Activated CD4-positive, alpha-beta T cell treated with anti-CD3 and anti-CD28 coated beads for 24 hours (primary cell): ENCODE measurements around the gene WDR82.
A peak's percentile ranks its signal among the peaks of the same experiment; 100 is the strongest.

Experiments
- DNase-seq, 2 donors: peaks; one replicate each; pipeline ENCODE4 v3.0.0-alpha.2; 2020; ENCODE audit warnings: low read depth in 2 of 2

WDR82 gene

DNA sequence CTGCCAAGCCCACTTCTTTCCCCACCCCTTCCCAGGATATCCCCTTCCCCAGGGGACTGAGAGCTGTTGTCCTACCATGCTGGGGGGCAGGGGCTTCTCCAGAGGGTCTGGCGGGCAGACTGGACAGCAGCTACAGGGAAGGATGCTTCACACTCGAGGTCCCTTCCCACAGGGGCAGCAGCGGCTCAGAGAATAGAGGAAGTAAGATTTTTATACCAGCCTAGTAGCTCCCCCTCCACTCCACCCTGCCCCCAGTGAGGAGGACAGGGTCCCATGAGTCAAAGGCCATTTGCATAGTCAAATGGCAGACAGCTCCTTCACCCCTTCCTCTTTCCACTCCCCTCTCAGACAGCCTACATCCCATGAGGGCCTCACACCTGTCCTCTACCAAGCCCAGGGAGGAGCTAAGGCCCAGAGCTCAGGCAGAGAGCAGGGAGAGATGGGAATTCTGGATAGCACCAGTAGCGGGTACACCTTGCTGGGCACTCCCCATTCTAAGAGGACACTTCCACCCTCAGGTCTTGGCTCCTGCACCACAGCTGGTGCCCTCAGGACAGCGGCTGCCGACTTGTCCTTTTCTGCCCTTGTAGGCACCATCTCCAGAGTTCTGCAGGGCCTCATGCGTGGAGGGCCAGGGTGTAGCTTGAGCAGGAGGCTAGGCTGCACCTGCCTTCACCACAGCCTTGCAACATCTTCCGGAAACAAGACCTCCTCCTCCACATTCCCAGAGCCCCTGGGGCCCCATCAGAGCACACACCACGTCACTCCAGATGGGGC, 52.8 kb downstream of the WDR82 start, which contains the start of gene TLR9:
Gene TLR9 (minus strand): TSS at position 194 of the 777 bp plus-strand sequence. CDS start 116 bp downstream, at position 78.
- DNase-seq = no peak

DNA sequence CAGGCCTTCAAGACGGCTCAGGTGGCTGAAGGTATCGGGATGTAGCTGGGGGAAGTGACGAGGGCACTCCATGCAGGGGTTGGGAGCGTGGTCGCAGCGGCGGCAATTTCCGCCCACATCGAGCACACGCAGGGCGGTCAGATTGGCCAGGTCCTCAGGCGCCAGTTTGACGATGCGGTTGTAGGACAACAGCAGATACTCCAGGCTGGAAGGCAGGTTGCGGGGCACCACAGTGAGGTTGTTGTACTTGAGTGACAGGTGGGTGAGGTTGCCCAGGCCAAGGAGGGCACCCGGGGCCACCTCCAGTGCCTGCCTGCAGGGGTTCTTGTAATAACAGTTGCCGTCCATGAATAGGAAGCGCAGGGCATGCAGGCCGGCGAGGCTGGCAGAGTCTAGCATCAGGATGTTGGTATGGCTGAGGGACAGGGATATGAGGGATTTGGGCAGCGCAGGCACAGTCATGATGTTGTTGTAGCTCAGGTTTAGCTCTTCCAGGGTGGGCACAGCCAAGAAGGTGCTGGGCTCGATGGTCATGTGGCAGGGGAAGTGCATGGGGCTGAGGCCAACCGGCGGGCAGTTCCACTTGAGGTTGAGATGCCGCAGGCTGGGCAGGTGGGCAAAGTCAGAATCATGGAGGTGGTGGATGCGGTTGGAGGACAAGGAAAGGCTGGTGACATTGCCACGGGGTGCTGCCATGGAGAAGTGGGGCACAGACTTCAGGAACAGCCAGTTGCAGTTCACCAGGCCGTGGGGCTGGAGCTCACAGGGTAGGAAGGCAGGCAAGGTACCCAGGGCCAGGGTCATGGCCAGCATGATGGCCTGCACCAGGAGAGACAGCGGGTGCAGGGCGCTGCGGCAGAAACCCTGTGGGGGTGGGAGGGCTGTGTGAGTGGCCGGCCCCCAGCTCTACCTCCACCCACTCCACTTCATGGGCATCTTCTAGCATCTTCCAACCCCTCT, 54.7 kb downstream of the WDR82 start:
- no peak for DNase-seq

DNA sequence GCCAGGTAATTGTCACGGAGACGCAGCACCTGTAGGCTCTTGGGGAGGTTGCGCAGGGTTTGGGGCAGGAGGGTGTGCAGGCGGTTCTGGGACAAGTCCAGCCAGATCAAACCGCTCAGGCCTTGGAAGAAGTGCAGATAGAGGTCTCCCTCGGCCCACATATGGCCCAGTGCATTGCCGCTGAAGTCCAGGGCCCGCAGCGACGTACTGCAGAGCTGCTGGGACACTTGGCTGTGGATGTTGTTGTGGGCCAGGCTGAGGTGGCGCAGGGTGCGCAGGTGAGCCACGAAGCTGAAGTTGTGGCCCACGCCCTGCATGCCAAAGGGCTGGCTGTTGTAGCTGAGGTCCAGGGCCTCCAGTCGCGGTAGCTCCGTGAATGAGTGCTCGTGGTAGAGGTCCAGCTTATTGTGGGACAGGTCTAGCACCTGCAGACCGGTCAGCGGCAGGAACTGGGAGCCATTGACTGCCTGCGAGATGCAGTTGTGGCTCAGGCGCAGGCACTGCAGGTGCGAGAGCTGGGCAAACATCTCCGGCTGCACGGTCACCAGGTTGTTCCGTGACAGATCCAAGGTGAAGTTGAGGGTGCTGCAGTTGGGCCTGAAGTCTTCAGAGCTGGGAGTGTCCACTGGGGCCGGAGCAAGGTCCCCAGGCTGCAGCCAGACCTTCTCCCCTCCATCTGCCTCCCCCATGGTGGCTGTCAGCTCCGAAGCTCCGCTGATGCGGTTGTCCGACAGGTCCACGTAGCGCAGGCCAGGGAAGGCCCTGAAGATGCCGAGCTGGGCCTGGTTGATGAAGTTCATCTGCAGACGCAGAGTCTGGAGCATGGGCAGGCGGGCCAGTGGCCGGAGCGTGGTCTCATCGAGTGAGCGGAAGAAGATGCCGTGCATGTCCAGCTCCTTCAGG, 55.9 kb downstream of the WDR82 start:
- DNase-seq = no peak

DNA sequence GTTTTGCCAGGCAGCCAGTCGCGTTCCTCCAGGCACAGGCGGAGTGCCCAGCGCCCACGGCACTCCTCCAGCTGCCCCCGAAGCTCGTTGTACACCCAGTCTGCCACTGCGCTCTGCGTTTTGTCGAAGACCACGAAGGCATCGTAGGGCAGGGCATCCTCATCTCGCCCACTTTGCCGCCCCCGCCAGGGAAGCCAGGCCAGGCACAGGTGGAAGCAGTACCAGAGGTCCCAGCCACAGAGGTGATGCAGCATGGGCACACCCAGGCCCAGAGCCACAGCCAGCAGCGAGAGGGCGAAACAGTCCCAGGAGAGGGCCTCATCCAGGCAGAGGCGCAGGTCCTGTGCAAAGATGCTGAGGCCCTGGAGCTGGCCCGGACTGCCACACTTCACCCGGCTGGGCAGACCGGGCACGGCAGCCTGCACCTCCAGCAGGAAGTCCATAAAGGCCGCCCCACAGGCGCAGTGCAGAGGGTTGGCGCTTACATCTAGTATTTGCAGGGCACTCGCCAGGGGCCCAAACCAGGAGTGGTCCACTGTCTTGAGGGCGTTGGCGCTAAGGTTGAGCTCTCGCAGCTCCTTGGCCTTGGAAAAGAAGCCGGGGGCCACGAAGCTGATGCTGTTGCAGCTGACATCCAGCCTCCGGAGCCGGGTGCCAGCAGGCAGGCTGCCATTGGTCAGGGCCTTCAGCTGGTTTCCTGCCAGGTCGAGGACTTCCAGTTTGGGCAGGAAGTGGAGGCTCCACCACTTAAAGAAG, 56.7 kb downstream of the WDR82 start:
- DNase-seq = no peak

DNA sequence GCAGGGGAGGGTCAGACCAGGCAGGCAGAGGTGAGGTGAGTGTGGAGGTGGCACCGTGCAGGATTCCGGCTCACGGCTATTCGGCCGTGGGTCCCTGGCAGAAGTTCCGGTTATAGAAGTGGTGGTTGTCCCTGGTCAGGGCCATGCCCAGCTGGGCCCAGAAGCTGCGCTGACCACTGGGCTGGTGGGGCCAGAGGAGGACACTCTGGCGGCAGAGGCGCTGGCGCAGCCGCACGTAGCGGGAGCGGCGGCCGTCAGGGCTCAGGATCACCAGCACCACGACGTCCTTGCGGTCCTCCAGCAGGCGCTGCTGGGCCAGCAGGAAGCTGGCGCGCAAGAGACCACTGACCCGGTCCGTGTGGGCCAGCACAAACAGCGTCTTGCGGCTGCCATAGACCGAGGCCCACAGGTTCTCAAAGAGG, 57.3 kb downstream of the WDR82 start:
- no peak for DNase-seq

DNA sequence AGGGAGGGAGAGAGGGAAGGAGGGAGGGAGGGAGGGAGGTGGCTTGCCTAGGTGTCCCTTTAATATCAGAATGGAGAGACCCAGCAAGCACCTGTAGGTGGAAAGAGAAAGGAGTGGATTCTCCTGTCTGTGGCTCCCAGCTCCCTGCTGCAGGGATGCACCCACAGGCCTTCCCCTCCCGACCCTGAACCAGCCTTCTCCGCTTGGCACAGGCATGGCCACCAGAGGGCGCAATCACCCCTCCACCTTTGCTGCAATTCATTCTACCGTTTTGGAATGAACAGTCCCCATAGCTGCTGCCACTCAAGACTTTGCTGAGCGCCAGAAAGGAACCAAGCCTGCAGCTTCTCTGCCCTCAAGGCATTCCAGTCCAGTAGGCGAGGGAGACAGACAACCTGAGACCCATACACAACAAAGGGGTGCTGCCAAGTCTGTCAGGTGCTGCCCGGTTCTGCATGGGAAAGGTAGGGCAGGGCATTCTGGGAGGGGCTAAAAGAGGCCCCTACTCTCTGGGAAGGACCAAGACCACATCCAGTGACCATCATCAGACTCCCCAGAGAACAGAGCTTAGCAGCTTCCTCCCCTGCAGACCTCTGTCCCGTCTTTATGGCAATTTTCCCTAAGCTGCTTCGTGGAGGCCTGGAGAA, 57.9 kb downstream of the WDR82 start:
- peak; percentile 84 to 91 for DNase-seq

DNA sequence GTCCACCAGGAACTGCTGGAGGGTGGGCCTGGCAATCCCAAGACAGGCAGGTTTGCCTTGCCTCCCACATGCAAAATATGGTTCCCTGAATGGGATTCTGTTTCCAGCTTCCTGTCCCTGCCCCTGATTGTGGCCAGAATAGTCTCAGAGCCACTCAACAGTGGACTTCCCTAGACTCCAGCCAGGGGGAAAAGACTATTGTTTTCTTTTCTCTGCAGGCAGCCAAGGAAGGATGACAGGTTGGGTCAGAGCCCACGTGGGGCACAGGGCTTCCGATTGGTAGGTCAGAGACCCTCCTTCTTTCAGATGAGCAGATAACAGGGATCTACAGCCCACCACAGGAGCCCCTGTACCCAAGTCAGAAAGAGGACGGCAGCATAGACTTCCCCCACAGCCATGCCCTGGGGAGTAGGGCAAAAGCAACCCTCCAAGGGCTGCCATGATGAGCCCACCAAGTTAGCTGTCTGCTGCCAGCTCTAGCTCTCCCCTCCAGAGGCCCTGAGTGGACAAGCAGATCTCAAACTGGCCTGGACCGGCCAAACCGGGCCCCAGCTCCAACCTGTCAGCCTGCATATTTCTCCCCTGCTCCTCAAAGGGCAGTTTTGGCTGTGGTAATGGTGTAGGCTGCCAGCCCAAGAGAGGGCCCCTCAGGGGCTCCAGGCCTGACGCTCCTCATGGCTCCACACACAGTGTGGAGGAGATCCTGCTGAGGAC, 59.4 kb downstream of the WDR82 start:
- no peak for DNase-seq

DNA sequence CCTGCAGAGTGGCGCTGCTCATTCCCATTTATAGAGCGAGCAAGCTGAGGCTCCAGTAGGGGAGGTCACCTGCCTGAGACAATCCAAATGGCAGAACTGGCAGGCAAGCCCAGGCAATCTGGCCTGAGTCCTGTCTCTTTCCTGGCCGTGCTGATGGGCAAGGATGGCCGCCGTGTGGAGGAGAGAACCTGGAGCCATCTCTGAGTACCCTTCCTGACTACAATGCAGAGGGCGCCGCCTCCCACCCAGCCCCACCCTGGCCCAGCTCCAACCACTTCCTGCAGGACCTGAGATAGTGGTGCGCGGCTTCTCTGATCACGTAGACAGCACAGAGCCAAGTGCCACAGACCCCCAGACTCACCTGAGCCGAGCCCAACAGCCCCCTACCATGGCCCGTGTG, 60.0 kb downstream of the WDR82 start:
- no peak for DNase-seq

DNA sequence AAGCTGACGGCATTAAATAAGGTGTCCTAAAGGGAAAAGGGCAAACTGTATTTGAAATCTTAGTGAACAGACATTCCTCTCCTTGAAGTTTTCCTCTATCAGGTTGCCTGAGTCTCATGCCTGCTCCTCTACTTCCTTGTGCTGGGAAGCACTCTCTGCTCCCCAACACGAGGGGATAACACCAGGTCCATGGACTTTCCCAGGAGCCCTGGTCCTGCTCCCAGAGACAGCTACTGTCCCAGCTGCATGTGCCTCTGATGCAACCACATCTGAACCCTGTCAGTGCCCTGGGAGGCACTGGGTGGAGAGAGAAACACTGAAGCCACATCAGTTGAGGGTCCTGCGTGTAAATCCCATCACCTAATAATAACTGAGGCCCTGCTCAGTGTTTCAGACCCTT, 60.4 kb downstream of the WDR82 start:
- no peak for DNase-seq

DNA sequence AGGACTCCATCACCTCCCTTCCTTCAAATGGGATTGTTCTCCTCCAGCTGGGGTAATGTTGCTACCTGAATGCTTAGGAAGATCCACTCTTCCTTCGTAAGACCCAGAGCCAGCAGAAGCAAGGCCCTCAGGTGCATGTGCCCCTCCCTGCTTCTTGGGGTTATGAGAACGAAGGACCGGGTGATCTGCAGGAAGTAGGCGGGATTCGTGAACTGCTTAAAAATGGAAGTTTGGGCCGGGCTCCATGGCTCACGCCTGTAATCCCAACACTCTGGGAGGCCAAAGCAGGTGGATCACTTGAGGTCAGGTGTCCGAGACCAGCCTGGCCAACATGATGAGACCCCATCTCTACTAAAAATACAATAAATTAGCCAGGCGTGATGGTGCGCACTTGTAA, 61.0 kb downstream of the WDR82 start:
- no peak for DNase-seq

DNA sequence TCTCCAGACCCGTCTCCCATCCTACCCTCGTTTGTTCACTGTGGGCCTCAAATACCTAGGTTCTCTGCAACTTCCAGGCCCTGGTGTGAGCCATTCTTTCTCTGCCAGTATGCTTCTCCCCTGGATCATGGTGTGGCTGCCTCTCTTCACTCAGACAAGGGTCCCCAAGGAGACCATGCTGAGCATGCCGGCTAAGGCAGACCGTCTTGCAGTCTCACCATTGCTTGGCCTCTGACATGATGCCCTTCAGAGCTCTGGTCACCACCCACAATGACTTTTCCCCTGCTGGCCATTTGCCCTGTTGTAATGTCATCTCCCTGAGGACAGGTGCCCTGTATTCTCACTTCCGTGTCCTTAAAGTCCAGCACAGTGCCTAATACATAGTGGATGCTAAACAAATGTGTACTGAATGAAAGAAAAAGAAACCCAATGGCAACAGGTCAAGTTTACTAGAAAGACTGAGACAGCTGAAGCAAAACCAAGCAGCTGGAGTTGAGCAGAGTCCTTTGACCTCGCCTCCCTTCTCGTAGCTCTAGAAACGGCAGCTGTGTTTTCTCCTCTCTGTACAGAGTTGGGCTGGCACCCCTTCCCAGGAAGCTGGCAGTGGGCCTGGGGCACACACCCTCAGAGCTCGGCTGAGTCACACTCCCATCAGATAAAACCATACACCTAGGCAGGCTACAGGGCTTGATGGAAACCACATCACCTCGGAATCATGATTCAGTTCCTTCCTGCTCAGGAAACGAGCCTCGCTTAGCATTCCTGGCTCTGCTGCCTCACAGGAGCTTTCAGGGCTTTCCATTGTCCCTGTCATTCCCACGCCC, 61.7 kb downstream of the WDR82 start:
- DNase-seq = no peak

DNA sequence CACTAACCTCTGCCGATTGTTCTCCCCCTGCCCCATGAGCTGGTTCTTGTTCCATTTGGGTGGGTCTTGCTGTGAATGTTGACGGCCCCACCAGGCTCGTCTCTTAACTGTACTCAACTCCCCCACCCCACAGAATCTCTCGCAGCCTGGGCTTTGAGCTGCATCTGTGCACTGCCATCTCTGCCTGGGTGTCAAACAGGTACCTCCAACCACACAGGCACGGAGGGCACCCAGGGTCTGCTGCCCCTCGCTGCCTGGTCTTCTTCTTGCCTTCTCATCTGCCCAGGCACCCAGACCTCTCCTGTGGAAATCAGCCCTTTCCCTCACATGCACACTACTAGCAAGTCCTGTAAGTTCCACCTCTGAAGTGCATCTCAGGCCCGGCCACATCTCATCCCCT, 63.1 kb downstream of the WDR82 start:
- no peak for DNase-seq

DNA sequence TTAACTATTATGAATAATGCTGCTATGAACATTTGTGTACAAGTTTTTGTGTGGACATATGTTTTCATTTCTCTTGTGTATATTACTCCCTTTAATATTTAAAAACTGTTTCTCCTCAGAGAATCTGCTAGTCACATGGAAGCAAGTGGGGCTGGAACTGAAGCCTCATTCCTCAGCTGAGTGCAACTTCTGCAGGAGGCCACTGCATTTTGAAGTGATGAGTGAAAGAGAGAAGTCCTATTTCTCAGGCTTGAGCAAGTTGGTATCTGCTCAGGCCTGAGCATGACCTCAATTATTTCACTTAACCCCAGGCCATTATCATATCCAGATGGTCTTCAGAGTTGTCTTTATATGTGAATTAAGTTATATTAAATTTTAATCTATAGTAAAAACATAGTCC, 64.5 kb downstream of the WDR82 start:
- no peak for DNase-seq

DNA sequence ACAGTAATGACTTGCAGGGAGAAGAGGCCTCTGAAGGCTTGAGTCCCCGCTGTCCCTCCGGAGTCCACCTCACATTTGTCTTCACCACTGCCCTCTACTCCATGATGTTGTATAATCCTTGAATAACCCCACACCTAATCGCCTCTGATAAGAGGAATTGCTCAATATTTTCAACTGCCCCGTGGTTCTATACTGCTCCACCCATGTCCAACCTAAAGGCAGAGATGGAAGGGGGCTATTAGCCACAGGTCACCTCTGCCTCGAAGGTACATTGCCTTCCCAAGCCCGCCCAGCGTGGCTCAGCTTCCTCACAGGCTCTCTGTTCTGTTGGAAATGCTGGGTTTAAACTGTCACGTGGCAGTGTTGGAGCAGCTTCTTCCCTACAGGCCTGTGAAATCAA, 65.4 kb downstream of the WDR82 start:
- no peak for DNase-seq

DNA sequence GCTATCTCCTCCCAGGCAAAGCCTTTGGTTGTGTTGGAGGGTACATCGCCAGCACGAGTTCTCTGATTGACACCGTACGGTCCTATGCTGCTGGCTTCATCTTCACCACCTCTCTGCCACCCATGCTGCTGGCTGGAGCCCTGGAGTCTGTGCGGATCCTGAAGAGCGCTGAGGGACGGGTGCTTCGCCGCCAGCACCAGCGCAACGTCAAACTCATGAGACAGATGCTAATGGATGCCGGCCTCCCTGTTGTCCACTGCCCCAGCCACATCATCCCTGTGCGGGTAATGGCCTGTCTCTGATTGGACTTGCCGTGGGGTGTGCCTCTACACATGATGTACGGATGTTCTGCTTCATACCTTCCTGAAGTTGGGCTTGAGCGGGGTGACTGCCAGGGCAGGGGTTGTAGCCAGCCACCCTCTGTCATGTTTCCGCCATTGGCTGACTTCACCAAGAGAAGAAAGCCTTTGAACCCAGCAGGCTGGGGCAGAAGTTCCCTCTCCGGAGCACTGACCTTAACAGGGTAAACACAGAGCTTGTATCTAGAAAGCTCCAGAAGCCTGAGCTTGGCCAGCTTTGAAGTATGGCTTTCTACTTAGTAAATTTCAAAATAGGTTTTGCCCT, 67.1 kb downstream of the WDR82 start:
- no peak for DNase-seq

DNA sequence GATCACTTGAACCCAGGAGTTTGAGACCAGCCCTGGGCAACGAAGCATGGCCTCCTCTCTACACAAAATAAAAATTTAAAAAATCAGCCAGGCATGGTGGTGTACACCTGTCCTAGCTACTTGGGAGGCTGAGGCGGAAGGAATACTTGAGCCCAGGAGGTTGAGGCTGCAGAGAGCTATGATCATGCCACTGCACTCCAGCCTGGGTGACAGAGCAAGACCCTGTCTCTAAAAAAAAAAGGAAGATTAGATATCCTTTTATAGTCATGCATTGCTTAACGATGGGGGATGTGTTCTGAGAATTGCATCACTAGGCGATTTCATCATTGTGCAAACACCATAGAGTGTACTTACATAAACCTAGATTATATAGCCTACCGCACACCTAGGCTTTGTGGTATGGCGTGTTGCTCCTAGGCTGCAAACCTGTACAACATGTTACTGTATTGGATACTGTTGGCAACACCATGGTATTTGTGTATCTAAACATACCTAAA, 67.9 kb downstream of the WDR82 start:
- DNase-seq = no peak

DNA sequence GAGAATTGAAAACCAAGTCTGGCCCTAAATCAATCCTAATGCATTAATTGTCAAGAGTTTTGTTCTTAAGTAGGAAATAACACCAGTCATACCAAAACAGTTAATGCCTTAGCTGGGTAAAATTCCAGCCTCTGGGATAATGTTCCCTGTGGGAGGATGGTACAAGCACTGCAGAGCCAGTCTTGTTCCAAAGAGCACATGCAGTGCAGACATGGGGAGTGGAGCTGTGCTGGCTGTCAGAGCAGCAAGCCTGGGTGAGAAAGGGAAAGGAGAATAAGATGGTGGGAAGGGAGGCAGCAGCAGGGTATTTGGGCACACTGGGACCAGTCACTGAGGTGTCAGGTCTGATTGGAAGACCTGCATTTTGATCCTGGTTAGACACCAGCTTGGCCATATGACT, 68.4 kb downstream of the WDR82 start:
- no peak for DNase-seq

DNA sequence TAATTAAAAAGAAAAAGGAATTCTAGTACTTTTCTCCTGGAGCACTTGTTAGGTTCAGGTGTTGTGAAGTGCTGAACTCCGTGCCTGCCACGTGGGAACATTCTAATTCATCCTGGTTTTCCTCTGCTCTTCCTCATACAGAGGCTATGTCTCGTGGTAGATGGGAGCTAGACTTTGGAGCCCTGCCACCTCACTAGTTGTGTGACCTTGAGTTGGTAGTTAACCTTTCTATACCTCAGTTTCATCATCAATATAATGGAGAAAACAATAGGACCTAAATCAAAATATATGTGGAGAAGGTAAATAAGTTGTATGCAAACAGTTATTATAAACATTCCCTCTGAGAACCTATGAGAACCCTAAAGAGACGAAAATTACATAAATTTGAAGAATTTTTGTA, 69.9 kb downstream of the WDR82 start:
- no peak for DNase-seq
